Endothelial cell of umbilical vein (primary cell): ENCODE results near the gene PTPN3.

ENCODE experiments used
- EZH2 ChIP-seq: IDR thresholded peaks from 2 replicates; pipeline ENCODE4 v1.6.1; 2012; ENCODE audit warnings: borderline replicate concordance, low read depth, mild to moderate bottlenecking, moderate library complexity, low read length, inconsistent platforms; ENCODE audit not compliant: severe bottlenecking
- JUN ChIP-seq: IDR thresholded peaks from 2 replicates; pipeline ENCODE4 v1.6.1; 2011; ENCODE audit warnings: borderline replicate concordance, low read depth; ENCODE audit not compliant: insufficient read length, insufficient read depth
- MYC ChIP-seq: IDR thresholded peaks from one replicate; pipeline ENCODE4 v1.6.1; 2011; ENCODE audit warnings: mild to moderate bottlenecking, low read depth, low read length
- POLR2A ChIP-seq: IDR thresholded peaks from 2 replicates; pipeline ENCODE4 v1.6.1; 2012; ENCODE audit warnings: low read depth, mild to moderate bottlenecking, control low read depth, low read length
- POLR2AphosphoS5 ChIP-seq: IDR thresholded peaks from 2 replicates; pipeline ENCODE4 v1.6.1; 2012; ENCODE audit warnings: low read depth, mild to moderate bottlenecking, control low read depth, low read length, moderate library complexity; ENCODE audit not compliant: insufficient read depth
- TF ChIP-seq, protein P1 (sequence below), 2 donors: IDR thresholded peaks; 1 replicate in 1 of 2; 2 replicates in 1 of 2; pipeline ENCODE4 v1.5.1; 2011; ENCODE audit warnings: low read length in 2 of 2, mild to moderate bottlenecking in 2 of 2, moderate library complexity in 2 of 2, control low read depth in 1 of 2, inconsistent platforms in 1 of 2, low read depth in 1 of 2; ENCODE audit not compliant: insufficient read depth in 1 of 2; ENCODE audit errors: extremely low read depth in 1 of 2
- TF ChIP-seq, protein P2 (sequence below): IDR thresholded peaks from 2 replicates; pipeline ENCODE4 v1.6.1; 2011; ENCODE audit not compliant: insufficient read depth, insufficient read length

DNA sequence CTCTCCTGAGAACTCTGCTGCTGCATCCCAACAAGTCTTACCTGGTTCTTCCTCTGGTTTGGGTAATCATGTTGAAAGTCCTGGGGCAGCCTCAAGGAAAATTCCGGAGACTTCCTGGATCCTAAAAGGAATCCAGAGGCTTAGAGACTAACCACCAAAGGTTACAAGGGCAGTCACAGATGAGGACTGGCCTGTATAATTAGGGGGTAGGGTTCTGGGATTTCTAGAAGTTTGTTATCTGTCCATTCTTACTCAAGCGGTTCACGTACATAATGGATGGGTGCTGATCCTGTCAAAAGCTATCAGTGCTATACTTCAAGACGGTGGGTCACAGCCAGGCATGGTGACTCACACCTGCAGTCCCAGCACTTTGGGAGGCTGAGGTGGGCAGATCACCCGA, 125.9 kb downstream of the PTPN3 start:
- TF ChIP-seq, protein P1, sequence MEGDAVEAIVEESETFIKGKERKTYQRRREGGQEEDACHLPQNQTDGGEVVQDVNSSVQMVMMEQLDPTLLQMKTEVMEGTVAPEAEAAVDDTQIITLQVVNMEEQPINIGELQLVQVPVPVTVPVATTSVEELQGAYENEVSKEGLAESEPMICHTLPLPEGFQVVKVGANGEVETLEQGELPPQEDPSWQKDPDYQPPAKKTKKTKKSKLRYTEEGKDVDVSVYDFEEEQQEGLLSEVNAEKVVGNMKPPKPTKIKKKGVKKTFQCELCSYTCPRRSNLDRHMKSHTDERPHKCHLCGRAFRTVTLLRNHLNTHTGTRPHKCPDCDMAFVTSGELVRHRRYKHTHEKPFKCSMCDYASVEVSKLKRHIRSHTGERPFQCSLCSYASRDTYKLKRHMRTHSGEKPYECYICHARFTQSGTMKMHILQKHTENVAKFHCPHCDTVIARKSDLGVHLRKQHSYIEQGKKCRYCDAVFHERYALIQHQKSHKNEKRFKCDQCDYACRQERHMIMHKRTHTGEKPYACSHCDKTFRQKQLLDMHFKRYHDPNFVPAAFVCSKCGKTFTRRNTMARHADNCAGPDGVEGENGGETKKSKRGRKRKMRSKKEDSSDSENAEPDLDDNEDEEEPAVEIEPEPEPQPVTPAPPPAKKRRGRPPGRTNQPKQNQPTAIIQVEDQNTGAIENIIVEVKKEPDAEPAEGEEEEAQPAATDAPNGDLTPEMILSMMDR (IDR thresholded peaks at IDR 0.05; ENCODE audit: extremely low read depth in 1 of 2, insufficient read depth in 1 of 2, low read depth in 1 of 2, low read length in 2 of 2), result no peak
- TF ChIP-seq POLR2A (no peak), POLR2AphosphoS5 (no peak), JUN (no peak), MYC (no peak), EZH2 (no peak)
- TF ChIP-seq, protein P2, sequence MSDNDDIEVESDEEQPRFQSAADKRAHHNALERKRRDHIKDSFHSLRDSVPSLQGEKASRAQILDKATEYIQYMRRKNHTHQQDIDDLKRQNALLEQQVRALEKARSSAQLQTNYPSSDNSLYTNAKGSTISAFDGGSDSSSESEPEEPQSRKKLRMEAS, result no peak
